ENCODE results near the gene KLHL29.

Gene KLHL29

DNA sequence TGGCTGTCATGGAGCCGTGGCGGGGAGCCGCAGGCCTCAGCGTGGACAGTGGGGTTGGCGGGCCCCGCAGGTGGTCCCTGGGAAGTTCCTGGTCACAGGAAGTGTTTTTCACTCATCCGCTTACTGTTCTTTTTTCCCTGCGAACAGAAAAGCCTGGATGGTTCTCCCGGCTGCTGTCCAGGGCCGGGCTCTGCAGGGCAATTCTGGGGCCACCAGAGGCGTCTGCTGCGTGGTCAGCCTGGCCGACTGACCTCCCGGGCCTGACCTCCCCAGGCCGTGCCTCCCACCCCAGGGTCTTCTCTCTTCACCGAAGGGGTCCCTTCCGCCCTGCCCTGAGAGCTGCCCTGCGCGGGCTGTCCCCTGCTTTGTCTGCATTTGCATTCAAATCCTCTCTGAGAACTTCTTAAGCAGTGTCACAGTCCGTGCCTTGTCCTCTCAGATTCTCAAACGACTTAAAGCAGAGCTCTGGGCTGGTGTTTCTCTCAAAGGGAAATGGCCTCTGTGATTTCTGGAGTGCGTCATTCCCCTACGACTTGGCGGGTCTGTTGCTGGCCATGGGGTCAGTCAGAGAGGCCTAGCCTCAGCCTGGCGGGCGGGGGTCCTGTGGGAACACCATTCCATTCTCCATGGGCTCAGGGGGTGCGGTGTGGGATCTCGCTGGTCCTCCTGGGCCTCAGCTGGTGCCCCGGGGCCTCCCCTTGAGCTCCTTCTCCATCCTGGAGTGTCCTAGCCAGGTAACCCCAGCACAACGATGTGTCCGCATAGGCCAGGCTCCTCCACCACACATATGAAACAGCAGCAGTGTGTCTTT lies 38.3 kb downstream of the KLHL29 start:
- no peak for DNase-seq

GRCh38 chr2:23423873-23424680 lies 39.1 kb downstream of the KLHL29 start:
- DNase-seq = no peak

DNA sequence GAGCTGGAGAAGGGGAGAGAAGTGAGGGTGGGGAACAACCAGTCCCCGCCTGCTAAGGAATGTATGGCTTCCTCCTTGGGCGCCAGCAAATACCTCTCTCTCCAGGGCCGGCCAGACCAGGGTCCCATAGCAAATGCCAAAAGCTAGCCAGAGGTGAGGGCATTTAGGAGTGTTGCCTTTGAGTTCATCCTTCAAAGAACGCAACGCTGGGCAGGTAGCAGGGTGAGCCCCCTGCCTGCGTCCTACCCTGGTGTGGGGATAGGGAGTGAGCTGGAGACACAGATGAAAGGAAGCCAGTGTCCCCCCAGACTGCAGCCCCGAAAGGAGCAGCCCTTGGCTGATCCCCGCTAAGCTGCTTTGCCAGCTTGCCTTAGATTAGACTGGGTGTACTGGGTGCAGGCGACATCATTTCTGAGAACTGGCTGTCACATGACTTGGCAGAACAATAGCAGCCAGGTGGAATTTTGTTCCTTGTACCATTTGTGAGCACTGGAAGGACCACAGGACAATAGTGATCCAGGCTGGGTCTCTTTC lies 40.4 kb downstream of the KLHL29 start:
- DNase-seq = no peak

GRCh38 chr2:23425885-23426262 lies 40.9 kb downstream of the KLHL29 start:
- no peak for DNase-seq

- peak; percentile 26 for DNase-seq
Observed at GRCh38 chr2:23426263-23426905, 41.4 kb downstream of the KLHL29 start.

DNA sequence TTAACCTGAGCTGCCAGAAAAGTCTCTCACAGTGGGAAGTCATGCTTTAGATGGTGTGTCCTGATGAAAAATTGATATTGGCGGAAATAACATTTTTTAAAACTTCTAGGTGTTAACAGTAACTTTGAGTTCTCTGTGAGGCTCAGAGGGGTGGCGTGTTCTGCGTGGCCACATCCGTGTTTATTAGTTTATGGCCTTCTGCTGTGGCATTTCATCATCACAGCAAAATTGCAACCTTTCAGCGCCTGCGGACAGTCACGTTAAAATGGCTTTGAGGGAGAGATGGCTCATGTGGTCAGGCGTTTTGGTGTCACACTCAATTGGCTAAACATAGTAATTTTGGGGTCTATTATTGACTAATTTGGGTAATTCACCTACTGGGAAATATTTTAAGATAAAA lies 42.4 kb downstream of the KLHL29 start:
- no peak for DNase-seq

DNA sequence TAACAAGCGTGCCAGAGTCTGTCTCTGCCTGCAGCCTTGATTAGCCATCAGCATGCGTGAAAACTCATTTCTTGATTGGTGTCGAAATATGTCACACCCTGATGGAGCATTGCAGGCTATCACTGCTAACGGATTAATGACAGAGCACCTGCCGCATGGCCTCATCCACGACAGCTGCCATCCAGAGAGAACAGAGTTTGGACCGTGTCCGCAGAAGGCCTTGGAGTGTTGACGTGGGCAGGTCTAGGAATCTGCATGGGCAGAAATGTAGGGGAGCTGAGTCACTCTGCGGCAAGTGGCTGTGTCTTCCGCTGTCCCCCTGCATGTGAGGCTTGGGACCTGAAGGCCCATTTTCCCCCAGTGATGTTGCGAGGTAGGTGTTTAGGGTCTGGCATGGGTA lies 43.0 kb downstream of the KLHL29 start:
- no peak for DNase-seq

GRCh38 chr2:23429036-23429435 lies 44.1 kb downstream of the KLHL29 start:
- DNase-seq = no peak

GRCh38 chr2:23430263-23430662 lies 45.3 kb downstream of the KLHL29 start:
- DNase-seq = peak; percentile 72

DNA sequence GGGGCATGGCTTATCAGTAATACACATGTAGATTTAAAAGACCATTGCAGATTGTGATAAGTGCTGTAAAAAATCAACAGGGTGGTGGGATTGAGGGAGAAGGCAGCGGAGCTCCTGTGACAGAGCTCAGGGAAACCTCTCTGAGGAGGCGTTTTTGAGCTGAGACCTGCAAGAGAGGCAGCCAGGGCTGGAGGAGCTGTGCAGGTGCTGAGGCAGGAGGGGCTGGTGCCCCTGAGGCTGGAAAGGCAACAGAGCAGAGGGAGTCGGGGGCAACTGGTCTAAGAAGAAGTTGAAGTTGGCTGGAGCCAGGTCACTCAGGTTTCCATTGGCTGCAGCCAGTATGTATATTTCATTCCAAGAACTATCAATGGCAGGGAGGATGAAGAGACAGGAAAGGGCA lies 47.6 kb downstream of the KLHL29 start:
- no peak for DNase-seq

GRCh38 chr2:23433282-23433681 lies 48.3 kb downstream of the KLHL29 start:
- DNase-seq = no peak

GRCh38 chr2:23434721-23435121 lies 49.7 kb downstream of the KLHL29 start:
- no peak for DNase-seq

DNA sequence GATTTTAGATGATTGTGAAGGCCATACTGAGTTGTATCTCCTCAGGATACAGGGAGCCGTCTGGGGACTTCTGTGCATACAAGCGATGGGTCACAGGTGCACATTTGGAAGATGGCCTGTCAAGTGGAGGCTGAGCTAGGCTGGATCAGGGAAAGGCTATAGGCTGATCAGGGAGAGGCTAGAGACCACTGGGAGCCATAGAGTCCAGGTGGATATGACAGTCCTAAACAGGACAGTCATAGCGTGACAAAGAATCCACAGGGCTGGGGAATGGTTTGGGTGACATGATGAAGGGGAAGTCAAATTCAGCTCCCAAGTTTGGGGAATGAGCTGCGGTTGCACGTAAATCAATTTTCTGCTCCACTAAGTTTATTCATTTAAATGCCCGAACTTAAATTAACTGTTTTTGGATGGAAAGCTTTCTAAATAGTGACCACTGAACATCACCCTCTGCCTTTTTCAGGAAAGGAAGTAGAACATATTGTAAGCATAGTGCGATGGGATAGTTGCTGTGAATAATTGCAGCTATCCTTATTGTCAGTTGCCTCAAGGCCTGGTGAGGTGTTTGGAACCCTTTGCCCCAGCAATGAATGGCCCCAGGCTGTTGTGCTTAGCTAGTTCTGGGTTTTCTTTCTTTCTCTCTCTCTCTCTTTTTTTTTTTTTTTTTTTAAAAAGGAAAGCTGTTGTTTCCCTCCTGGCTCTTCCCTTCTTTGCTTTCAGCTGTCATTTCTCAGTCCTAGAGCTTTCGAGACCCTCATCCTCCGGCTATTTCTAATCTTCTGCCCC lies 50.5 kb downstream of the KLHL29 start:
- no peak for DNase-seq

- DNase-seq = no peak
Observed at GRCh38 chr2:23436346-23437098, 51.5 kb downstream of the KLHL29 start.

- DNase-seq = no peak
Observed at GRCh38 chr2:23441414-23441813, 56.4 kb downstream of the KLHL29 start.

- DNase-seq = peak; percentile 13
Observed at GRCh38 chr2:23445450-23445868, 60.5 kb downstream of the KLHL29 start.

- DNase-seq = no peak
Observed at GRCh38 chr2:23446916-23447315, 61.9 kb downstream of the KLHL29 start.

DNA sequence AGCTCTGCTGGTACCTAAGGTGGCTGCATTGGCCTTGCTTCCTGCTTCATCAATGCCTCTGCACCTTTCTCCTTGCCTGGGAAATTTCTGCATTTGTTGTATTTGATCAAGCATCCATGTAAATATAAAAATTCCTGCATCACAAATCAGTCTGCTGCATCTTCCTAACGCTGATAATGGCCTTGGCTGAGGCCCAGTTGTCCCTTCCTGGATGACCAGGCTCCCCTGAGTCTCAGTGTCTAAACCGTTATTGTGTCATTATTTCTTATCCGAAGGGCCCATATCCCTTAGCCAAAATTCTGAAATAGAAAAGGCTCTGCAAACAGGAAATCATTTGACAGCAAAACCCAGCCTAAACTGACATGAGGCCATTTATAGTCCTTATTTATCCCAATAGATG lies 62.4 kb downstream of the KLHL29 start:
- DNase-seq = no peak

GRCh38 chr2:23448906-23449305 lies 63.9 kb downstream of the KLHL29 start:
- DNase-seq = no peak

- no peak for DNase-seq
Observed at GRCh38 chr2:23449413-23449812, 64.4 kb downstream of the KLHL29 start.

- no peak for DNase-seq
Observed at GRCh38 chr2:23449831-23450331, 64.9 kb downstream of the KLHL29 start.

DNA sequence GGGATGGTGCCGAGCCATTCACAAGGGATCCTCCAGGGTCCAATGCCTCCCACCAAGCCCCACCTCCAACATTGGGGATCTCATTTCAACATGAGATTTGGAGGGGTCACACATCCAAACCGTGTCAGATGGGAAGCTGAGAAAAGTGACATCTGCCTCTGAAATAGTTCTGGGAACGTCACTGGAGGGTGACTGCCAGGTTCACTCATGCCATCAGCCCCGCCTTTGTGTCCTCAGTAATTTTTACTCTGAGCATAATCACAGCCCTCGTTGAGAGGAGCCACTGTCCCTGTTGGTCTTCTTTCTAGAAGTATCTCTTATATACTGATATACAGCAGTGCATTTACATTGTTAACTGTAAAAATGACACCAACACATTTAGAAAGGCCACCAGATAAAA lies 67.4 kb downstream of the KLHL29 start:
- DNase-seq = no peak

All from amniotic stem cell (primary cell).